GM04503 (cell line): Measurements from ENCODE around the gene OLFML2B.
"Not testable (repeated sequence)": the region's sequence is repeated elsewhere in the genome, so short reads cannot be mapped to it uniquely, and the experiment has no call there.

Experiments used
- DNase-seq: peaks from one replicate; pipeline ENCODE4 v3.0.0-alpha.2; 2012; ENCODE audit warnings: low read depth

The OLFML2B gene

DNA sequence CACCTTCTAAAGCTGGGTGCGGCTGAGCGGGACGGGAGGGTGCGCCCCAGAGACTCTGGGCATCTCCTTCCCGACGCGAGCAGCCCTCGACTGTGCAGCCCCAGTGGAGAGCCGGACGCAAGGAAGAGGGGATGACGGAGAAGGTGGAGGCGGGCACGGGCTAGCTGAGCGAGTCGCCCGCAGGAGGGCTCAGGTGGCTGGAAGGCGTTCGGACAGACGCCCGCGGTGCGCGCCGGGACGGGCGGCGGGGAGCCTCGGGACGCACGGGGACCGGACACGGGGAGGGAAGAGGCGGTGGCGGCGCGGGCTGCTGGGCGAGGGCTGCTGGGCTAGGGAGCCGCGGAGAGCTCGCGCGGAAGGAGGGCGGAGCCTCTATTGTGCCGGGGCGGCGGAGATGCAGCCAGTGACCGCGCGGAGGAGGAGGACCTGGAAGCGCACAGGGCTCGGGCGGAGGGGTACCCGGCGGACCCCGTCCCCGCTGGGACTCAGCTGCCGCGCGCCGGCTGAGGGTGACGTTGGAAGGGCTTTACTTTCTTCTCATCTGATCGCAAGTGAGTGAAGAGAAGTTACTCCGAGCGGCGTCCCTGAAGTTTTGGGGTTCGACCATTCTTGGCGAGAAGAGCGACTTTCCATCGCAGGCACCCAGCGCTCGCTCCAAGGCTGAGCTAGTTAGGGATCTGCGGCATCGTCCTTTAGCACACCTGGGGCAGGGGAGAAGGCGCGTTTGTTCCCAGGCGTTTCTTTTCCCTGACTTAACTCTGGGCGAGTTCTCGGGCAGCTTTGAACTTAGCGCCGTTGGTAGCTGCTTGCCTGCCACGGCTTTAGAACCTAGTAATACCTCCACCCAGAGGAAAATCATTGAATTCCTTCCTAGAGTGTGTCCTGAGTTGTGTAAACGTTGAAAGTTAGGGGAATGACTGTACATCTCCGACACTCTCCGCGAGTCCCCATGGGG is at the start of gene OLFML2B:
Gene OLFML2B, minus strand, starts transcription at position 323 of the 955 bp plus-strand sequence. CDS start 439 bp downstream, outside the sequence.
- DNase-seq: peak; percentile 80

DNA sequence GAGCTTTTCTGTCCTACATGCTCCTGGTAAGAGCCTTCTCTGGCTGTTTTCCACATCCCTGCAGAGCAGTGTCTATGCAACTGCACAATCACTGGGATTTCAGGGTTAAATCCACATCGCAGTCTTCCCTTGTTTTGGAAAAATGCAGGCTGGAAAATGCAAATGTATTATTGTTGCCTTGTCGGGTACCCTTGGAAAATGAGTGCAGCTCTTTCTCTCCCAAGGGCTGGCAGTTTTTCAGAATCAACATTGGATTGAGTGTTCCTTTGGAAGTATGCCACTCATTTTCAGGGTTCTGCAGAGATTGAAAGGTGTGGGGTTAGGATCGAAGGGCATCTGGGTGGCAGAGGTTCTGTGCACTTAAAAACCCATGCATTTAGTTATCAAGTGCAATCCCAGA is 49.1 kb upstream of the OLFML2B start:
- DNase-seq: no peak

DNA sequence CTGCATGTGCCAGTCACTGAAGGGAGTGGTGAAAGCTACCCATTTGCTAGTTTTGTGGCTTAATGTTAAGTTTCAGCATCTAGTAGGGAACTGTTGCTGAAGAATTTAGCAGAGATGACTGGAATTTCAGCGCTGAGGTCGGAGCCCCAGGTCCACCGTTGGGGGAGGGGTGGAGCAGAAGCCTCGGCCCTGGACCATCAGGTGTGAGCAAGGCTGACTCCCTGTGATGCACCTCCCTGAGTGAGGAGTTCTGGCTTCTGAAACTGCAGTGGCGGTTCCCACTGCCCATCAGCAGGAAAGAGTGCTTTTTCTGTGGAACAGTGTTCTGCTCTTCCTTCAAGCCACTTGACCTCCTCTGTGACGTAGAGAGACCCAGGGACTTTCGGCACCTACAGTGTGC is 47.2 kb upstream of the OLFML2B start:
- DNase-seq: no peak

DNA sequence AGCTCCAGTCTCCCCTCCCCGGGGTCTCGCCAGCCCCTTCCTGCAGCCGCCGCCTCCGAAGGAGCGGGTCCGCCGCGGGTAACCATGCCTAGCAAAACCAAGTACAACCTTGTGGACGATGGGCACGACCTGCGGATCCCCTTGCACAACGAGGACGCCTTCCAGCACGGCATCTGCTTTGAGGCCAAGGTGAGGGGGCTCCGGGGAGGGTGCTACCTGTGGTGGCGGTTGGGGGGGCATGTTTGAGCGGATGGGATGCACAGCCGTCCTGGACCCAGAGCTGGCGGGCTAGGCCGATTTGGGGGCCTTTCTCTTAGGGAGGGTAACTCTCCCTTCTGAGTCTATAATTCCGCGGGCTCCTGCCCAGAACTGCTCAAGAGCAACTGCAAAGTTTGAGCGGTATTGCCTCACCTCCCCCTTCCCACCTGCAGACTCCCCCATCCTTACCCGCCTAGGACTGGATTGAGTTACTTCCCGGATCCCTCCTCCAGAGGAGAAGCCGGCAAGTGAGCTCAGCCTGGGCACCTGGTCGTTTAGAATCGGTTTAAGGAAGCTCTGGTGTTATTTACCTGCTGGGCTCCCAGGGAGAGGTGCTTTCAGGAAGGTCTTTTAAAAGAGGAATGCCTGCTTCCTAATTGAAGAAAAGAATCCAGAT is 46.6 kb upstream of the OLFML2B start:
- no peak for DNase-seq

DNA sequence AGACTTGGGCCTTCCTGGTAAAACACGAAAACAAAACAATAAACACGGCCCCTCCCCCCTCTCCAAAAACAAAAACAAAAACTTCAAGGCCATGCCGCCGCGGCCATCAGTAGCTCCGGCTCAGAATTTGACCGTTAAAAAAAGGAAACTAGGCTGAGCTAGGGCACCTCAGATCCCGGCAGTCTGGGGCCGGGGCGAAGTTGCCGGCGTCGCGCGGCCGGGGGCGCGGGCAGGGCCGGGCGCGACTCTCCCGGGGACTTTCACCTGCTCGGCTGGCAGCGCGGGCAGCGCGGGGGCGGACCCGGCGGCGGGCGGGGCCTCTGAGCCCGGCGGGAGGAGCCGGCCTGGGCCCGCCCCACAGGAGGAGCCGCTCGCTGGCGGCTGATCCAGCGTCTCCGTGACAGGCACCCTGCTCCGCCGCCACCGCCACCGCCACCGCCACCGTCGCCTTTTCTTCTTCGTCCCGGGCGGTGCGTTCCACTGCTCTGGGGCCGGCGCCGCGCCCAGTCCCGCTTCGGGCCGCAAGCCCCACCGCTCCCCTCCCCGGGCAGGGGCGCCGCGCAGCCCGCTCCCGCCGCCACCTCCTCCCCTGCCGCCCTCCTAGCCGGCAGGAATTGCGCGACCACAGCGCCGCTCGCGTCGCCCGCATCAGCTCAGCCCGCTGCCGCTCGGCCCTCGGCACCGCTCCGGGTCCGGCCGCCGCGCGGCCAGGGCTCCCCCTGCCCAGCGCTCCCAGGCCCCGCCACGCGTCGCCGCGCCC is 45.8 kb upstream of the OLFML2B start, which contains the start of gene NOS1AP:
Gene NOS1AP, plus strand, starts transcription at position 358 of the 760 bp plus-strand sequence. CDS start 487 bp downstream, outside the sequence.
- no peak for DNase-seq

DNA sequence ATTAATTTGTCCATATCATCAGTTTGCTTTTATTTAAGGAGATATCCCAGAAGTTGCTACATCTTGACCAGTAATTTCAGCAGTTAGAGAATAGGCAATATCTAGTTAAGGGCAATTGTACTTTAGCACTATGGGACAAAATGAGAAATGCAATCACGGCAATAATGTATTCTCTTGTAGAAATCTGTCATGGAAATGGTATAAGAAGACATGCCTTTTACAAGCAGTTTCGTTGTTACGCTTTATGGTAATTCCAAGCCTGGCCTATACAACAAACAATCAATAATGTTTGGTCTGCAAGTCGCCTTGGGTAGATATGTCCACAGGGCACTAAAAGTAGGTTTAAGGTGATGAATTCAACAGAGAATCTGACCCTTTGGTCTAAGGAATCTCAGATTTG is 44.6 kb upstream of the OLFML2B start:
- no peak for DNase-seq

DNA sequence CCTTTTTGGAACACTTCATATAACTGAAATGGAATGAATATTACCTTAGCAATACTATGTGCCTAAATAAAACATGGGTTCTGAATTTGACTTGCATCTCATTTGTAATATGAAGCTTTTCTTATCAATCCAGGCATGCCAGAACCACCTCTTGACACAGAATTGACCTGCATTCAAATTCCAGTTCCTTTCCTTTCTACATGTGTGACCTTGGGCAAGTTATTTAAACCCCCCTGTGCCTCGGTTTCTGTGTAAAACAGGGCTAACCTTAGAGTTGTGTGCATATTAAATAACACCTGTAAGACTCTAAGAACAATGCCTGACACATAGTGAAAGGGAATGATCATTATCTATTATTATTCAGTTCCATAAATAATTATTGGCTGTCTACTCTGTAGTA is 43.8 kb upstream of the OLFML2B start:
- no peak for DNase-seq

DNA sequence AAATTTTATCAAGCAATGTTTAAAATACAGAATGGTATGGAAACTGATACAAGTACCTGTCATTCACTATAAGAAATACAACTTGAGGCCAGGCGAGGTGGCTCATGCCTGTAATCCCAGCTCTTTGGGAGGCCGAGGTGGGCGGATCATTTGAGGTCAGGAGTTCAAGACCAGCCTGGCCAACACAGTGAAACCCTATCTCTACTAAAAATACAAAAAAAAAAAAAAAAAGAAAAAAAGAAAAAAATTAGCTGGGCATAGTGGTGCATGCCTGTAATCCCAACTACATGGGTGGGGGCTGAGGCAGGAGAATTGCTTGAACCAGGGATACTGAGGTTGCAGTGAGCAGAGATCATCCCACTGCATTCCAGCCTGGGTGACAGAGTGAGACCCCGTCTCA is 43.2 kb upstream of the OLFML2B start:
- not testable (repeated sequence) for DNase-seq

DNA sequence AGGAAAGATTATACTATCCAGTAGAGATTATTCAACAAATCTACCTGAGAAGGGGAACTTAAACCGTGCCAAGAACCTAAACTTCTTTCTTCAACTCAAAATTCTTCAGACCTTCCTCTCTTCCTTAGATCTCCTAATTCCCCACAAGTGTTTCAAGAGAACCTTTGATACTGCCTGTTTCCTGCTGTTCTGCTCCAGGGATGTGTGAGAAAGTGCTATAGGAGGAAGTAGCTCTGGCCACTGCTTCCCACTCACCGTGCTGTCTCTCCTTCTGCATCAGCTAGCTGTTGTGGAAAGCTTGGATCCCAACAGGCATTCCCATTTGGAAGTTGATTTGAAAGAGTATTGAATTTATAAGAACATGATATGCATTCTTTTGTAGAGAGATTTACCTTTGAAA is 41.3 kb upstream of the OLFML2B start:
- no peak for DNase-seq

DNA sequence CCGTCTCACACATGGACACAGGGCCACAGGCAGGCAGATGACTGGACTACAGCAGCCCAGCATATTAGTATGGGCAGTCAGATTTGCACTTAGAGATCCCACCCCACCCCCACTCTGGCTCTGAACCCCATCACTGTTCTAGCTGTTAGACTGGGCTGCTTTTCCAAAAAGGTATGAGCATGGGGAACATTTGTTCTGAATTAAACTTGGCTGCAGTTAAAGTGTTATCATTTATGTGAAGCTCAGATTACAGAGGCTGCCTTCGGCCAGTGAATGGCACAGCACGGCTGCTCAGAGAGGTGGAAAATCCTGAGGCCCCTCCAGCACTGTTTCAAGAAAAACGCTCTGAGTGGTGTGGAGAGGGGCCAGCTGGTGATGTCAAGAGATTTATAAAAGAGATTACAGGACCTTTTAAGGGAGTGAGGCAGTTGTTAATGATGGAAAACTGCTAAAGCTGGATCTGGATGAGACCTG is 38.9 kb upstream of the OLFML2B start:
- DNase-seq: no peak

DNA sequence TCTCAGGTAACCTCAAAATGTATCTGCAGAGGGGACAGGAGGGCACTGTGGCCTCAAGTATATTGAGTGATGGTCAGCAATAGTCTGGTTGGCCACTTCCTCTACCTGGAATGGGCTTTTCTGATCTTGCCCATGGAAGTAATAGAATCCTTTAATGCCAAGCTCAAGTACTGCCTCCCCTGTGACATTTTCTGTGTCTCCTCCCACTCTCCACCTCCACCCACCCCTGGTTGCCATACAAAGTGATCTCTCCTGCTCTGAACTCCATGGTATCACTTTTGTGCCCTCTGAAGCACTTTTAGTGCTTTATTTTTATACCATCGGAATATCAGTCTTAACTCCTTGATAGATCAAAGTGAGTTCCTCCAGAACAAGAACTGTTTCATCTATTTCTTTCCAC is 36.6 kb upstream of the OLFML2B start:
- DNase-seq: no peak

DNA sequence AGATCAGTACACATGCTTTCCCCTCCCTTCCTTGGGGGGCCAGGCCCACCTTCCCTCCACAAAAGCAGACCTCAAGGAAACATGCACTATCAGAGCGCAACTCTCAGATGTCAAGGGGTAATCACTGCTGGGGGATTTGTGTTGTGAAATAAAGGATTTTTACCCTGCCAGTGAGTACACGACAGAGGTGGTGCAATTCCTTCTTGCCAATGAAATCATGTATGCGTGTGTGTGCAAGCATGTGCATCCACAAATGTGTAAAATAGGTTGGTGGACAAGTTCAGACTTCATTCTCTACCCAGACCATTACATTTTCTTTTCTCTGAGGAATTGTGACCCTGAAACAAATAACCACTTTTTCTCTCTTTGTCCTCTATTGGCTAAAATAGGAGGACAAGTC is 36.1 kb upstream of the OLFML2B start:
- DNase-seq: no peak

DNA sequence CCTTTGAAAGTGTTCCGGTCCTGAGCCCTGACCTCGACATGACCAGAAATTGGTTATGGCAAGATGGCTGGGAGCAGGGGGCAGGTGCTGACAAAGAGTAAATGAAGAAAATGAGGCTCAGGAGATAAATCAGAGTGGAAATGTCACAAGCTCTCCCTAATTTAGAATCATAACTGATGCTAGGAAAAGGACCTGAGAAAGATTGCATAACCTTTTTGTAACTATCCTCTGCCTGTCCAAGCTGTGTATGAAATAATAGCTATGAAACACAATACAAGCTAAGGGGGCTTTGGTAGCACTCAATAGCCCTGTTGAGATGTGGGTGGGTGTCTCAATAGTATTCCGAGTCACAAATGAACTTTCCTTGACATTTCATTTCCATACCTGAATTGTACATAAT is 32.9 kb upstream of the OLFML2B start:
- no peak for DNase-seq

DNA sequence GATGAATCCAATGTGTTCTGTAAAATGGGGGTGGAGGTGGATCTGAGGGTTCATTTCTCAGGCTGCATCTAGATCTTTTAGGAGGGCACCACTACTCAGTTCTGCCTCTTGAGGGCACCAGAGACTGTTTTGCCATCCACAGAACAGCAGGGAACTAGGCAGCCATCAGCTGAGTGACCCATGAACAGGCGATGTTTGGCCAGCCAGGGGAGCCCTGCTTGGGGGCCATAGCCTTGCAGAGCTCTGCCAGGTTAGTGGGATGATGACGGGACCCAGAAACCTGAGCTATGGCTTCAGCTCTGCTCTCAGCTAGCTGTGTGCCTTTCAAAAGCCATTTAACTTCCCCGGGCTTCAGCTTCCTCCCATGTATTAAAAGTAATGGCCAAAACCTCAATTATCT is 32.4 kb upstream of the OLFML2B start:
- DNase-seq: no peak

DNA sequence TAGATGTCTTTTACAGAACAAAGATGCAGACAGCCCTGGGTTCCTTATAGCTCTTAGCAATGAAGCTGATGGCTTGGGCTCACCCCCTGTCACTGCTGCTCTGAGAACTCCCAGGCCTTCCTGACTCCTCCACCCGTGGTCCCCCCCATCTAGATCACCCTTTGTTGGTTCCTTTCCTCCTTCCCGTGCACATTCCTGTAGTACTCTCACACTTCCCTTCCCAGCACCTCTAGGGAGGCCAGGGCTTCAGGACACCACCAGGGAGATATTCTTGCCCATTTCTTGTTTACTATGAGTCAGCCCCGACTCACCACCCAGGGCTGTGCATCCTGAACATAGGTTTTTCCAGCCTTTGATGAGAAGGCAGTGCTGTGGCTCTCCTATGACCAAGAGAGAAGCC is 31.4 kb upstream of the OLFML2B start:
- no peak for DNase-seq

DNA sequence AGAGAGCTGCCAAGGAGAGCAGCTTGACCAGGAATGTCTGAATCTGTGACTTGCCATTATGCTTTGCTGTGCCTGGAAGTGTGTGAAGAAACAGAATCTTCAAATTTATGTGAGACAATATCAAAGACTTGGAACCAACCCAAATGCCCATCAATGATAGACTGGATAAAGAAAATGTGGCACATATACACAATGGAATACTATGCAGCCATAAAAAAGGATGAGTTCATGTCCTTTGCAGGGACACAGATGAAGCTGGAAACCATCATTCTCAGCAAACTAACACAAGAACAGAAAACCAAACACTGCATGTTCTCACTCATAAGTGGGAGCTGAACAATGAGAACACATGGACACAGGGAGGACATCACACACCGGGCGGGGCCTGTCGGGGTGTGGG is 30.3 kb upstream of the OLFML2B start:
- DNase-seq: not testable (repeated sequence)

DNA sequence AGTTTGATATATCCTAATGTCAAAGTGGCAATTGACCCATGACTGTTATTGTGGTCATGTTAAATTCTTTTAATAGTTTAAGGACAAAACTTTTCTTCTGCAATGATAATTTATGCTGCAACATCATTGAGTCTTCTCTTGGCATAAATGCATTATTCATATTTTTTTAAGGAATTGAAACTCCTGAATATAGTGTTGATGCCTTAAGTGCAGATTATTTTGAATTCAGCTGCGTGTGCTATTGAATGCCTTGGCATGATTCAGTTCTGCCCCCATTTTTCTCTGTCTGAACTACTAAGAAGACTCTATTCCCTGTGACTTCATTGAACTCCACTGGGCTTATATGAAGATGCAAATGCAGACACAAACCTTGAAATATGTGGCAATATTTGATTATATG is 23.3 kb upstream of the OLFML2B start:
- no peak for DNase-seq

DNA sequence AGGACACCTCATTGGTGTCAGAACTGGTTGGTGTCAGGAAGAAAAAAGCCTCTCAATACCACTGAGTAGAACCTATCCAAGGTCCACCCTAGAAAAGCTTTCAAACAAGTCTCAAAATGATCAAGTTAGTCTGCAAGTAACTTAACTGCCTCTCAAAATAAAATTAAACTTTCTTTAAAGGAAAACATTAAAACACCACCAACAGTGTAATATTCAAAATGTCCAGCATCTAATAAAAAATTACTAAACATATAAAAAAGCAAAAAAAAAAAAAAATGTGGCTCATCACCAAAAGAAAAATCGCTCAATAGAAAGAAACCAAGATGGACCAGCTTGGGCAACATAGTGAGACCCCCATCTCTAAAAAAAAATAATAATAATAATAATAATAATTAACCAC is 18.7 kb upstream of the OLFML2B start:
- no peak for DNase-seq

DNA sequence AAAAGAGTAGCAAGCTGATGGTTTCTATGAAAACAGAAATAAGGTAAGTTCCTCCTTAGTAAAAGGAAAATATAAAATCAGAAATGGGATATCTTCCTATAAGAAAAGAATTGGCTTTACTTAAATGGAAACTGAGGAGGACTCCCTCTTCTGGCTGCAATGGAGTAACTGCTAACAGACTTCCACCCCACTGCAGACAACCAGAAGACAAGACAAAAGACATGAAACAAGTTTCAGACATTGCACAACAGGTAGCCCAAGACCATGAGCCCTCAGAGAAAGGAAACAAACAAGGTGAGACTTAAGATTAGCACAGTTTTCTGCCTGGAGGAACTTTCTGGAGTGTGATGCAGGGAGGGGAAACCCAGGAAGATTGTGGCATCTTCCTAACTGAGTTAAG is 17.0 kb upstream of the OLFML2B start:
- no peak for DNase-seq

DNA sequence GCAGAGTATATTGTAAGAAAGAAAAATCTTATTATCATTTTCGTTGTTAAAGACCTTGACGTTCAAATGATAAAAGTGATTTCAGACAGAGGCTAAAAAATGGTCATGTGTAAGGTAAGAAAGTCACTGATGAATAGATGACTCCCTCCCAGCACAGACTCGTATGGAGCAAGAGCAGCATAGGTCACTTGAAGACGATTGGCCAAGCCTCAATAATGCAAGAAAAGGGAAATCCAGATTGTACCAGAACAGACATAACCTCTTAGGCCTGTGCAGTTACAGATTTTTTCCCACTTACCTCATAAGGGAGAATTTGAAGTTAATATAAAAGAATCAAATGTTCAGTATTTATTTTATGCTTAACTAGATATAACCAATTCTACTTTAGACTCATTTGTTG is 16.3 kb upstream of the OLFML2B start:
- DNase-seq: no peak

DNA sequence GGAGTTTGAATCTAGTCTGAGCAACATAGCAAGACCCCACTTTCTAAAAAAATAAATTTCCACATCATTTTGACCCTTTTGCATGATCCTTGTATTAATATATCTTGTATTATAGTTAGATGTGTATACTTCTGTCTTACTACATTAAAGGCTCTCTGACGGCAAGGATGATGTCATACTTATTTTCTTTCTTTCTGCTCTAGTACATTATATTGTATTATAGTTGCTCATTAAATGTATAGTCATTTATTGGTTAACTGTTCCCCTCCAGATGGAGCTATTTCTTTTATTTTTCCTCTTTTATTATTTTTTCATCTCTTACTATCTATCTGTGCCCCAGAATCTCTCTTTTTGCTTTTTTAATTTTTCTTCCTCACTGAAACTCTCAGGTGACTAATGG is 15.0 kb upstream of the OLFML2B start:
- no peak for DNase-seq

DNA sequence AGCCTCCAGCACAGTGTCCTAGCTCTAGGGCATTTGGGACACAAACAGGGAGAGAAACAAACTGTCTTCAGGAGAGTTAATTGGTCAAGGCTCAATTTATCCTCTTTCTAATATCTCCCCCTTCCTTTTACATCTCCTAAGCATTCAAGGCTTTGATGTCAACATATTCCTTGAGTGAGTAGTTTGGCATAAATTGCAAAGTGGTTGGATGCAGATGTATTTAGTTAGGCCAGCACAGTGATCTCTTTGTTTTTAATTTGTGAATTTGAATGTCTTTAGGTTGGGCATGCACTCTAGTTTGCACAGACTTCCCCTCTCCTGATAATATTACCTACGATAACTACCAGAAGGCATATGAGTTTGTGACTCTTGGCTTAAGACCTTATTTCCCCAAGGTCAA is 12.5 kb upstream of the OLFML2B start:
- peak; percentile 10 for DNase-seq
